GM12878 (cell line): ENCODE results near the gene SLC39A11. TPM values are rescaled to one million over a fixed set of nuclear protein-coding genes. Genes with fewer than 3 reads are reported as not detected.

Experiments used
- ATAC-seq: fragments of 200-7000 bp; cut with Tn5 transposase; 3 replicates; pipeline ENCODE4 v1.9.1; 2020; ENCODE audit warnings: mild to moderate bottlenecking, moderate library complexity
- BruUV-seq: library from RNA; stranded (reverse); fragments of 400-500 nt; replicated peaks from 2 replicates; lab custom pipeline; 2021; lab: Mats Ljungman, UMichigan
- CTCF ChIA-PET: fragments of 300-600 bp; sonication (Branson Sonifier 250); formaldehyde crosslinking; extraction: SDS; loops from one replicate; lab custom pipeline; 2021; ENCODE audit warnings: inconsistent platforms; lab: Yijun Ruan, JAX
- POLR2A ChIA-PET: fragments of 350-600 bp; formaldehyde crosslinking; extraction: SDS; loops from one replicate; lab custom pipeline; 2021; ENCODE audit warnings: inconsistent platforms; lab: Charles Lee
- RAD21 ChIA-PET: fragments of 300-600 bp; sonication (Branson Sonifier 250); formaldehyde crosslinking; loops from one replicate; lab custom pipeline; 2023; ENCODE audit warnings: antibody characterized with exemption; ENCODE audit not compliant: unreplicated experiment; lab: Charles Lee
- SMC1A ChIA-PET: fragments of 300-600 bp; sonication (Branson Sonifier 250); formaldehyde crosslinking; loops from one replicate; lab custom pipeline; 2023; ENCODE audit not compliant: unreplicated experiment, uncharacterized antibody; lab: Charles Lee
- DNase-seq: peaks from one replicate; pipeline ENCODE4 v3.0.0-alpha.2; 2011; ENCODE audit warnings: low read depth, low spot score
- FAIRE-seq: peaks from 3 replicates; lab custom pipeline; 2011; peaks lifted over from hg19 to GRCh38; lab: Jason Lieb, UNC
- H2AFZ ChIP-seq: 2 replicates; pipeline ENCODE4 v1.6.0; 2011; ENCODE audit warnings: low read depth, low read length, control low read depth; ENCODE audit not compliant: control insufficient read depth
- H3K27ac ChIP-seq: 2 replicates; pipeline ENCODE4 v1.5.1; 2011; ENCODE audit warnings: control low read depth; ENCODE audit not compliant: control insufficient read depth, insufficient read depth
- H3K27me3 ChIP-seq, 2 experiments: replicated peaks in 1 of 2; 2 replicates each; pipeline versions ENCODE4 v1.6.0 to v1.6.1; 2011; ENCODE audit warnings: low read length in 1 of 2; ENCODE audit not compliant: control insufficient read depth in 2 of 2, insufficient read depth in 2 of 2
- H3K36me3 ChIP-seq, 2 experiments: 2 replicates each; pipeline ENCODE4 v1.5.1; 2011; ENCODE audit warnings: low read length in 1 of 2; ENCODE audit not compliant: control insufficient read depth in 2 of 2, insufficient read depth in 2 of 2
- H3K4me1 ChIP-seq: 2 replicates; pipeline ENCODE4 v1.6.1; 2011; ENCODE audit warnings: mild to moderate bottlenecking, low read length, moderate library complexity, mixed read lengths; ENCODE audit not compliant: control insufficient read depth, insufficient read depth
- H3K4me2 ChIP-seq: 2 replicates; pipeline ENCODE4 v1.6.0; 2011; ENCODE audit warnings: control low read depth; ENCODE audit not compliant: control insufficient read depth, insufficient read depth
- H3K4me3 ChIP-seq: fragments of 200-600 bp; sonication (generic); 2 replicates; pipeline ENCODE4 v1.5.1; 2016
- H3K79me2 ChIP-seq: 2 replicates; pipeline ENCODE4 v1.6.0; 2011; ENCODE audit warnings: low read length; ENCODE audit not compliant: control insufficient read depth, insufficient read depth
- H3K9ac ChIP-seq: 2 replicates; pipeline ENCODE4 v1.8.0; 2011; ENCODE audit warnings: low read length, control low read depth, mixed read lengths; ENCODE audit not compliant: control insufficient read depth, insufficient read depth
- H3K9me3 ChIP-seq: replicated peaks from 3 replicates; pipeline ENCODE4 v1.5.1; 2011; ENCODE audit warnings: mild to moderate bottlenecking, low read length; ENCODE audit not compliant: control insufficient read depth, insufficient read depth
- H4K20me1 ChIP-seq: 2 replicates; pipeline ENCODE4 v1.6.0; 2011; ENCODE audit not compliant: control insufficient read depth, insufficient read depth
- BCL11A ChIP-seq: IDR thresholded peaks from 2 replicates; pipeline ENCODE4 v1.6.1; 2011; ENCODE audit warnings: low read depth, low read length
- CHD4 ChIP-seq: fragments of 200-600 bp; sonication (generic); IDR thresholded peaks from 2 replicates; pipeline ENCODE4 v1.6.1; 2016; ENCODE audit warnings: mild to moderate bottlenecking
- EP300 ChIP-seq, 2 experiments: fragments of 150-350 bp in 1 of 2; IDR thresholded peaks; 2 replicates each; pipeline ENCODE4 v1.6.1; 2011 to 2012; ENCODE audit warnings: low read depth in 2 of 2, low read length in 2 of 2, borderline replicate concordance in 1 of 2, improper control_type of control experiment in 1 of 2, inconsistent platforms in 1 of 2; ENCODE audit not compliant: control insufficient read depth in 1 of 2
- HDGF ChIP-seq: fragments of 450-650 bp; IDR thresholded peaks from 2 replicates; pipeline ENCODE4 v1.6.1; 2016; ENCODE audit warnings: antibody characterized with exemption
- HSF1 ChIP-seq: fragments of 150-350 bp; IDR thresholded peaks from 2 replicates; pipeline ENCODE4 v1.6.1; 2014; ENCODE audit warnings: mild to moderate bottlenecking, low read depth, low read length
- NBN ChIP-seq: fragments of 450-650 bp; IDR thresholded peaks from 2 replicates; pipeline ENCODE4 v1.6.1; 2016
- TCF7 ChIP-seq: IDR thresholded peaks from 2 replicates; pipeline ENCODE4 v1.6.1; 2014; ENCODE audit warnings: antibody characterized with exemption, borderline replicate concordance
- ZBTB4 ChIP-seq: fragments of 450-650 bp; formaldehyde crosslinking; IDR thresholded peaks from 2 replicates; pipeline ENCODE4 v1.4.0; 2022; ENCODE audit warnings: mild to moderate bottlenecking, moderate library complexity
- ZNF592 ChIP-seq: fragments of 450-650 bp; IDR thresholded peaks from 2 replicates; pipeline ENCODE4 v1.6.1; 2017; ENCODE audit warnings: mild to moderate bottlenecking, moderate library complexity
- ZNF622 ChIP-seq: fragments of 450-650 bp; IDR thresholded peaks from 2 replicates; pipeline ENCODE4 v1.6.1; 2017; ENCODE audit warnings: mild to moderate bottlenecking, inconsistent platforms
- WGBS: methylation state at CpG from one replicate; pipeline ENCODE4 v1.1.6; 2016; ENCODE audit warnings: low lambda C conversion rate; ENCODE audit not compliant: insufficient replicate concordance, insufficient coverage; ENCODE audit errors: missing lambda C conversion rate; 5-methylcytosine and 5-hydroxymethylcytosine counted together
- in situ Hi-C: fragments of 300-500 bp; cut with MboI; formaldehyde crosslinking; loops from 9 replicates; pipeline ENCODE4 v1.14.3; 2018; ENCODE audit warnings: mixed read lengths
- intact Hi-C: fragments of 100-400 bp; cut with micrococcal nuclease; formaldehyde crosslinking; loops from one replicate; pipeline ENCODE4 v1.14.2; 2022; ENCODE audit not compliant: unreplicated experiment
- polyA plus RNA-seq, 11 experiments: library from polyadenylated mRNA; depleted of rRNA in 4 of 11; unstranded in 6 of 11; stranded (reverse) in 5 of 11; fragments of >200 nt; fragmentation: Nextera tagmentation in 4 of 11; fragmentation: Illumina TruSeq in 1 of 11; extraction: Ambion mirVana in 4 of 11; extraction: Trizol in 1 of 11; gene quantifications; 1 replicate in 1 of 11; 2 replicates in 10 of 11; pipeline versions ENCODE4 v1.2.1 to v1.2.3, GENCODE V29; 2011 to 2016; ENCODE audit warnings: inconsistent platforms in 2 of 11, missing spikeins in 2 of 11, low read depth in 1 of 11
- total RNA-seq, 4 experiments: library from RNA; depleted of rRNA in 3 of 4; stranded (reverse); fragments of >200 nt in 3 of 4; fragmentation: Illumina TruSeq in 1 of 4; extraction: Trizol in 1 of 4; gene quantifications; 2 replicates each; pipeline versions ENCODE4 v1.2.1 to v1.2.3, GENCODE V29; 2013 to 2021

The SLC39A11 gene
- total and polyA plus RNA-seq, 10 of the 15 experiments (the other 5 are each of a cell fraction or from before 2014, with no cell fraction given) = 8.6 to 23.8 (median 14.0) TPM

GRCh38 chr17:73017658-73018057 is 74.8 kb downstream of the SLC39A11 start:
- Histone ChIP-seq H3K79me2 (peaks cover 3% of the 10 kb centered on the region; the same call in 1 of the 2 replicates), H4K20me1 (no peaks in the 10 kb centered on the region; the same call in 1 of the 2 replicates), H3K4me1 (no peaks in the 10 kb centered on the region), H3K27me3 (no peaks in the 10 kb centered on the region), H2AFZ (no peak overlapping the region), H3K9me3 (peaks cover 5% of the 10 kb centered on the region; the same call in 2 of the 3 replicates), H3K4me3 (no peak overlapping the region), H3K36me3 (no peaks in the 10 kb centered on the region; a peak in 1 of 4 replicates), H3K4me2 (no peak overlapping the region), H3K9ac (no peak overlapping the region), H3K27ac (no peak overlapping the region)
- ATAC-seq (no peak), FAIRE-seq (no peak), DNase-seq (no peak)
- in situ Hi-C loops (no loop called here), intact Hi-C loops (no loop called here)
- 100% methylated on average over 3 of the region's 3 CpGs for WGBS
- ChIA-PET CTCF (interaction anchor here (1.0 to 1.2 kb wide), 2 partner anchors 15 to 32 kb away, joined by 3 read pairs; no protein-coding TSS in a partner anchor), POLR2A (no interaction called here), RAD21 (interaction anchor here (0.5 kb wide), 2 partner anchors 43 to 343 kb away, joined by 3 read pairs; no protein-coding TSS in a partner anchor), SMC1A (no interaction called here)
- TF ChIP-seq TCF7 (no peak), EP300 (IDR thresholded peaks at IDR 0.05; ENCODE audit: borderline replicate concordance in 1 of 2, control insufficient read depth in 1 of 2, low read depth in 2 of 2, low read length in 2 of 2) (no peak), NBN (no peak), ZBTB4 (CRISPR knock-in tag) (no peak), ZNF592 (no peak), ZNF622 (no peak), HDGF (no peak), BCL11A (no peak), HSF1 (no peak), CHD4 (no peak)
- no TSS peak for BruUV-seq
